ENCODE data around the gene KRTAP9-2. TPM values are rescaled to one million over a fixed set of nuclear protein-coding genes. Genes with fewer than 3 reads are reported as not detected.
"Not testable (repeated sequence)": the region's sequence is repeated elsewhere in the genome, so short reads cannot be mapped to it uniquely, and the experiment has no call there.

Gene KRTAP9-2
- polyA plus RNA-seq, 1 donor (not counting 4 experiments of a cell fraction or from before 2014, with no cell fraction given), result not detected

GRCh38 chr17:41185001-41185400, 41.4 kb upstream of the KRTAP9-2 start:
- H3K36me3 ChIP-seq (ENCODE audit: control insufficient read depth in 2 of 2, extremely low read depth in 1 of 2, insufficient read depth in 2 of 2, low read length in 2 of 2), result no peaks in the 10 kb centered on the region
- H3K79me2 ChIP-seq (ENCODE audit: control insufficient read depth, insufficient read depth, low read length), result no peaks in the 10 kb centered on the region
- no peak overlapping the region for H3K4me2 ChIP-seq (ENCODE audit: control insufficient read depth, extremely low read depth, insufficient read depth, low read depth, low read length)
- dilution Hi-C loops (cut with MboI; ENCODE audit: extremely low pct_ligation_motif_present, low sequenced_read_pairs), result no loop called here
- no peaks in the 10 kb centered on the region for H4K20me1 ChIP-seq (ENCODE audit: control insufficient read depth, extremely low read depth, insufficient read depth, low read length)
- DNase-seq (ENCODE audit: low read depth, low spot score) (no peak), FAIRE-seq (no peak)
- no peak for TF ChIP-seq CTCF (optimal IDR thresholded peaks at IDR 0.05 in 1 of 3, IDR thresholded peaks at IDR 0.05 in 1 of 3, conservative IDR thresholded peaks at IDR 0.05 in 1 of 3; ENCODE audit: extremely low read depth in 1 of 3, insufficient read depth in 2 of 3, low read length in 3 of 3)
- TF ChIP-seq EZH2 (IDR thresholded peaks at IDR 0.05; ENCODE audit: low read length), result no peak
- H3K9me1 ChIP-seq (ENCODE audit: control insufficient read depth, extremely low read depth, insufficient read depth, low read length), result no peaks in the 10 kb centered on the region
- no peaks in the 10 kb centered on the region for H3K27me3 ChIP-seq (ENCODE audit: control insufficient read depth, extremely low read depth, insufficient read depth, low read length)
- H3K4me3 ChIP-seq (ENCODE audit: control insufficient read depth in 2 of 3, extremely low read depth in 1 of 3, insufficient read depth in 2 of 3, low read depth in 1 of 3, low read length in 3 of 3), result no peak overlapping the region
- H2AFZ ChIP-seq (ENCODE audit: control insufficient read depth, low read length), result no peak overlapping the region
- H3K9me3 ChIP-seq (ENCODE audit: control insufficient read depth, low read depth, low read length), result no peaks in the 10 kb centered on the region
- H3K9ac ChIP-seq (ENCODE audit: control insufficient read depth, extremely low read depth, insufficient read depth, low read length), result no peak overlapping the region
- no peak overlapping the region for H3K27ac ChIP-seq (ENCODE audit: control insufficient read depth, insufficient read depth, low read length)
- no peaks in the 10 kb centered on the region for H3K4me1 ChIP-seq (ENCODE audit: control insufficient read depth, extremely low read depth, insufficient read depth, low read length)

- H3K27me3 ChIP-seq (ENCODE audit: control insufficient read depth, extremely low read depth, insufficient read depth, low read length), result no peaks in the 10 kb centered on the region
- H4K20me1 ChIP-seq (ENCODE audit: control insufficient read depth, extremely low read depth, insufficient read depth, low read length), result no peaks in the 10 kb centered on the region
- dilution Hi-C loops (cut with MboI; ENCODE audit: extremely low pct_ligation_motif_present, low sequenced_read_pairs), result no loop called here
- DNase-seq (ENCODE audit: low read depth, low spot score), result no peak
- H3K9me3 ChIP-seq (ENCODE audit: control insufficient read depth, low read depth, low read length), result no peaks in the 10 kb centered on the region
- H3K79me2 ChIP-seq (ENCODE audit: control insufficient read depth, insufficient read depth, low read length), result no peaks in the 10 kb centered on the region
- no peak for FAIRE-seq
- TF ChIP-seq CTCF (optimal IDR thresholded peaks at IDR 0.05 in 1 of 3, IDR thresholded peaks at IDR 0.05 in 1 of 3, conservative IDR thresholded peaks at IDR 0.05 in 1 of 3; ENCODE audit: extremely low read depth in 1 of 3, insufficient read depth in 2 of 3, low read length in 3 of 3), result no peak
- no peak for TF ChIP-seq EZH2 (IDR thresholded peaks at IDR 0.05; ENCODE audit: low read length)
- no peak overlapping the region for H2AFZ ChIP-seq (ENCODE audit: control insufficient read depth, low read length)
- no peaks in the 10 kb centered on the region for H3K36me3 ChIP-seq (ENCODE audit: control insufficient read depth in 2 of 2, extremely low read depth in 1 of 2, insufficient read depth in 2 of 2, low read length in 2 of 2)
- H3K4me3 ChIP-seq (ENCODE audit: control insufficient read depth in 2 of 3, extremely low read depth in 1 of 3, insufficient read depth in 2 of 3, low read depth in 1 of 3, low read length in 3 of 3), result no peak overlapping the region
- H3K4me2 ChIP-seq (ENCODE audit: control insufficient read depth, extremely low read depth, insufficient read depth, low read depth, low read length), result no peak overlapping the region
- no peaks in the 10 kb centered on the region for H3K9me1 ChIP-seq (ENCODE audit: control insufficient read depth, extremely low read depth, insufficient read depth, low read length)
- no peaks in the 10 kb centered on the region for H3K4me1 ChIP-seq (ENCODE audit: control insufficient read depth, extremely low read depth, insufficient read depth, low read length)
- no peak overlapping the region for H3K27ac ChIP-seq (ENCODE audit: control insufficient read depth, insufficient read depth, low read length)
- H3K9ac ChIP-seq (ENCODE audit: control insufficient read depth, extremely low read depth, insufficient read depth, low read length), result no peak overlapping the region
Observed at GRCh38 chr17:41186872-41187271, 39.6 kb upstream of the KRTAP9-2 start.

GRCh38 chr17:41189837-41190318, 36.6 kb upstream of the KRTAP9-2 start, which contains the start of gene KRTAP9-1:
Gene KRTAP9-1, plus strand, starts transcription at chr17:41189887. Its CDS starts 0 bp downstream, at chr17:41189887.
- H3K4me3 ChIP-seq (ENCODE audit: control insufficient read depth in 2 of 3, extremely low read depth in 1 of 3, insufficient read depth in 2 of 3, low read depth in 1 of 3, low read length in 3 of 3); H3K36me3 ChIP-seq (ENCODE audit: control insufficient read depth in 2 of 2, extremely low read depth in 1 of 2, insufficient read depth in 2 of 2, low read length in 2 of 2); H3K9ac ChIP-seq (ENCODE audit: control insufficient read depth, extremely low read depth, insufficient read depth, low read length); H3K79me2 ChIP-seq (ENCODE audit: control insufficient read depth, insufficient read depth, low read length); dilution Hi-C loops (cut with MboI; ENCODE audit: extremely low pct_ligation_motif_present, low sequenced_read_pairs); H3K4me1 ChIP-seq (ENCODE audit: control insufficient read depth, extremely low read depth, insufficient read depth, low read length); H3K9me1 ChIP-seq (ENCODE audit: control insufficient read depth, extremely low read depth, insufficient read depth, low read length); H3K27me3 ChIP-seq (ENCODE audit: control insufficient read depth, extremely low read depth, insufficient read depth, low read length); DNase-seq (ENCODE audit: low read depth, low spot score); H4K20me1 ChIP-seq (ENCODE audit: control insufficient read depth, extremely low read depth, insufficient read depth, low read length); H3K9me3 ChIP-seq (ENCODE audit: control insufficient read depth, low read depth, low read length); H3K27ac ChIP-seq (ENCODE audit: control insufficient read depth, insufficient read depth, low read length); H3K4me2 ChIP-seq (ENCODE audit: control insufficient read depth, extremely low read depth, insufficient read depth, low read depth, low read length); FAIRE-seq; H2AFZ ChIP-seq (ENCODE audit: control insufficient read depth, low read length): not testable (repeated sequence)

Measured in keratinocyte (primary cell).